Renal cortical epithelial cell (primary cell): ENCODE measurements around the gene NIPAL3. TPM values are rescaled to one million over a fixed set of nuclear protein-coding genes. Genes with fewer than 3 reads are reported as not detected.
A peak's percentile ranks its signal among the peaks of the same experiment; 100 is the strongest.

Experiments
- DNase-seq: peaks from one replicate; pipeline ENCODE4 v3.0.0-alpha.2; 2011; ENCODE audit warnings: low read depth
- total RNA-seq: library from RNA; depleted of rRNA; stranded (reverse); fragments of >200 nt; gene quantifications from 2 replicates; pipeline ENCODE4 v1.2.3, GENCODE V29; 2014

NIPAL3 gene
- total RNA-seq, 1 donor from 2014 or later, result 95.8 TPM

DNA sequence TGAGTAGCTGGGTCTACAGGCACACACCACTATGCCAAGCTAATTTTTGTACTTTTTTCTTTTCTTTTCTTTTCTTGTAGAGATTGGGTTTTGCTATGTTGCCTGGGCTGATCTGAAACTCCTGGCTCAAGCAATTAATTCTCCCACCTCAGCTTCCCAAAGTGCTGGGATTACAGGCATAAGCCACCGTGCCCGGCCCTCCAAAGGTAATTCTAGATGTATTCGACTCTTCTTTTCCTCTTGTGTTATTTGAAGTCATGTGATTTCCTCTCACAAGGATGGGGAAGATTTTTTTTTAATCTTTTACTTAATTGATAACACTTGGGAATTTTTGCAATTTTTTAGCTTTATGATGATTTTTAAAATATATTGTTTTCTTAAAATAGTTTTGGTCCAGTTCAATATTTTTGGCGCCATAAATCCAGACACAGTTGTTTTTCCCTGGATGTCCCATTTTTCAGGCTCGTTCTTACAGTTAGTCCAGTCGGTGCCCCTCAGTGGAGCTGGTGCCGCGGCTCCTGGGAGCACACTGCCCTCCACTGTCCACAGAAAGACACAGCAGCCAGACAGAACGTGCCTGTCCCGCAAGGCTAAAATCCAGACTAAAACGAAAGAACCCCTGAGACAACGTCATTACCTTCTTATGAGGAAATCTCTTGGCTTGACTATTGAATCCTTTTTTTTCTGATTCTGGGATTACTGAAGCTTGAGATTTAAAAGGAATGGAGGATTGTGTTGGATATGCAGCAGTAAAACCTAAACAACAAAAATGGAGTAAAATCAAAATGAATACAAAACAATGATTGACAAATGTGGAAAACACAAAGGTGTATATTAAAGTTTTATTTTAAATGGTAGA lies 24.4 kb upstream of the NIPAL3 start:
- peak; percentile 66 for DNase-seq

- DNase-seq, result peak; percentile 49
These were observed 23.6 kb upstream of the NIPAL3 start for GRCh38 chr1:24391882-24392603.

- no peak for DNase-seq
These were observed 23.0 kb upstream of the NIPAL3 start for GRCh38 chr1:24392604-24392946.

GRCh38 chr1:24392982-24393650 lies 22.5 kb upstream of the NIPAL3 start:
- DNase-seq, result no peak

GRCh38 chr1:24393892-24394291 lies 21.7 kb upstream of the NIPAL3 start:
- DNase-seq, result peak; percentile 82

DNA sequence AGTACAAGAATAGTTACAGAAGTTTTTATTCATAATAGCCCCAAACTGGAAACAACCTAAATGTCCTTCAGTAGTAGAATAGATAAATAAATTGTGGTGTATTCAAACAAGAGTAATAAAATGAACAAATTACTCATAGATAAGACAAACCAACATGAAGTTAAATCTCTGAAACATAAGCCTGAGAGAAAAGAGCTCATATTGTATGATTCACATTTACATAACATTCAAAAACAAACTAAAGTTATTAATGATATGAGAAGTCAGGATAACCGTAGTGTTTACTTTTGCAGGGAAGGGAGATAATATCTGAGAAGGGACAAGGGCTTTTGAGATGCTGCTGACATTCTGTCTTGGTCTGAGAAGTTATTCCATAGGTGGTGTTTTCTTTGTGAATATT lies 15.5 kb upstream of the NIPAL3 start:
- DNase-seq, result no peak

DNA sequence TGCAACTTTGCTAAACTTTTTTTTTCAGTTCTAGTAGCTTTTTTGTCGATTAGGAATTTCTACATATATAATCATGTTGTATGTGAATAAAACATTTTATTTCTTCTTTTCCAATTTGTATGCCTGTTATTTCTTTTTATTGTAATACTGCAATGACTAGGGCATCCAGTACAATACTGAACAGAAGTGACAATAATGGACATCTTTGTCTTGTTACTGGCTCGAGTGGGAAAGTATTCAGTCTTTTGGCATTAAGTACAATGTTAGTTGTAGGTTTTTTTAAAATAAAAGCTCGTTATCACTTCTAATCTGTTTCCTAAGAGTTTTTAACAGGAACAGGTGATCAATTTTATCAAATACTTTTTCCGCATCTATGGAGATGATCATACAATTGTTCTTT lies 11.8 kb upstream of the NIPAL3 start:
- no peak for DNase-seq

GRCh38 chr1:24406788-24407187 lies 8.8 kb upstream of the NIPAL3 start:
- no peak for DNase-seq

DNA sequence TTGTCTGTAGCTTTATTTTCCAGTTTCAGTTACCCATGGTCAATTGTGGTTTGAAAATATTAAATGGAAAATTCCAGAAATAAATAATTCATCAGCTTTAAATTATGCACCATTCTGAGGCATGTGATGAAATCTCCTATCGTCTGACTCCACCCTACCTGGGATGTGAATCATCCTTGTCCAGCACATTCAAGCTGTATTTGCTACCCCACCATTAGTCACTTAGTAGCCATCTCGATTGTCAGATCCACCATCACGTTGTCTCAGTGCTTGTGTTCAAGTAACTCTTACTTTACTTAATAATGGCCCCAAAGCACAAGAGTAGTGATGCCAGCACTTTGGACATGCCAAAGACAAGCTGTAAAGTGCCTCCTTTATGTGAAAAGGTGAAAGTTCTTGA lies 6.1 kb upstream of the NIPAL3 start:
- DNase-seq, result peak; percentile 83

DNA sequence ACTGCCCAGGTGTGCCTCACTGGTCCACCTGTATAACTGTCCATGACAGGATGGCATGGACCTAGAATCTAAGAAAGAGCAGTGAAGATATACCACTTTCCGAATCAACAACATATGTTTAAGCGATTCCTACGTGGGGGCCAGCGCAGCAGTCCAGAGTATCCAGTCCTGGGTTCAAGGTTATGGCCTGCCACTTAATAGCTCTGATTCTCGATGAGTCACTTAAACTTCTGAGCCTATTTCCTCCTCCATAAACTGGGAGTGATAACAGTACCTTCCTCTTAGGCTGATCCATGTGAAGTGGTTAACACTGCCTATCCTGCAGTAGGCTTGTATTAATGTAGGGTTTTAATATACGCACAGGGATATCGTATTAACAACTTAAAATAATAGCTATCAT lies 4.9 kb upstream of the NIPAL3 start:
- no peak for DNase-seq

GRCh38 chr1:24411963-24412362 lies 3.6 kb upstream of the NIPAL3 start:
- peak; percentile 40 for DNase-seq

DNA sequence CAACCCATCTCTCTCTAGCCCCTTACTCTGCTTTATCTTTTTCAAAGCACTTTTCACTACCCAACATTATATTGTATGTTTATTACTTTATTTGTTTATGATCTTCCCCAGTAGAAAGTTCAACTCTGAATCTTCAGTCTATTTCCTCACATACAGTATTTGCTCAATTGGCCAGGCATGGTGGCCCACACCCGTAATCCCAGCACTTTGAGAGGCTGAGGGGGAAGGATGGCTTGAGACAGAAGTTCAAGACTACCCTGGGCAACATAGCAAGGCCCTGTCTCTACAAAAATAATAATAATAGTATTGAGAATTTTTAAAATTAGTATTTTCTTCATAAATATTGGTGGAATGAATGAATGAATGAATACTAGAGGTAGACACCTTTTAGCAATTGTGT lies 3.2 kb upstream of the NIPAL3 start:
- no peak for DNase-seq

GRCh38 chr1:24413350-24414163 lies 2.0 kb upstream of the NIPAL3 start, which contains the start of gene STPG1:
Gene STPG1, minus strand, starts transcription at chr1:24413782. Its CDS starts 12,394 bp downstream, at chr1:24401388.
- peak; percentile 82 for DNase-seq

DNA sequence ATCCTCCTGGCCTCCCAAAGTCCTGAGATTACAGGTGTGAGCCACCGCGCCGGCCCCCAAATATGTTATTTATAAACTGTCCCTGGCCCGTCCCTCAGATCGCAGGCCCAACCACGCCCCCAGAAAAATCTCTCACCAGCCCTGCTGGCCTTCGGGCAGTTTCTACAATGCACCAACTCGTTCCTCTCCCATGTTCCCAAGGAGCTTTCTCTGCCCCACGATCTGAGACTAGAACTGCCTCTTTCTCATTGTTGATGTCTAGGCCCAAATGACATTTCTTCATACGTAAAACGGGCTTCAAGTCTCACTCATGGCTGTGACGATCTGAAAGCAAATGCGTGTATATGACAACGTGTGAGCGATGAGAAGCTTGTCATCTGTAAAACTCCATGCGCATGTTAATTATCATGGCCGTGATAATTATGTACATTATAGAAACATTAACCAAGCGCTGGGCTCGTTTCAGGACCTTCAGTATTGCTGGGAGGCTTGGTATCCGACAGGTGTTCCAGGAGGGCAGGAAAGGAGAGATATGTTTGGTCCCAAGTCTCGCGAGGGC lies 748 bp upstream of the NIPAL3 start:
- DNase-seq, result no peak

- peak; percentile 38 for DNase-seq
These were observed 486 bp downstream of the NIPAL3 start for GRCh38 chr1:24415910-24416665.

- peak; percentile 96 for DNase-seq
These were observed 1.2 kb downstream of the NIPAL3 start for GRCh38 chr1:24416666-24417391.

GRCh38 chr1:24417681-24418080 lies 2.1 kb downstream of the NIPAL3 start:
- DNase-seq, result peak; percentile 68

DNA sequence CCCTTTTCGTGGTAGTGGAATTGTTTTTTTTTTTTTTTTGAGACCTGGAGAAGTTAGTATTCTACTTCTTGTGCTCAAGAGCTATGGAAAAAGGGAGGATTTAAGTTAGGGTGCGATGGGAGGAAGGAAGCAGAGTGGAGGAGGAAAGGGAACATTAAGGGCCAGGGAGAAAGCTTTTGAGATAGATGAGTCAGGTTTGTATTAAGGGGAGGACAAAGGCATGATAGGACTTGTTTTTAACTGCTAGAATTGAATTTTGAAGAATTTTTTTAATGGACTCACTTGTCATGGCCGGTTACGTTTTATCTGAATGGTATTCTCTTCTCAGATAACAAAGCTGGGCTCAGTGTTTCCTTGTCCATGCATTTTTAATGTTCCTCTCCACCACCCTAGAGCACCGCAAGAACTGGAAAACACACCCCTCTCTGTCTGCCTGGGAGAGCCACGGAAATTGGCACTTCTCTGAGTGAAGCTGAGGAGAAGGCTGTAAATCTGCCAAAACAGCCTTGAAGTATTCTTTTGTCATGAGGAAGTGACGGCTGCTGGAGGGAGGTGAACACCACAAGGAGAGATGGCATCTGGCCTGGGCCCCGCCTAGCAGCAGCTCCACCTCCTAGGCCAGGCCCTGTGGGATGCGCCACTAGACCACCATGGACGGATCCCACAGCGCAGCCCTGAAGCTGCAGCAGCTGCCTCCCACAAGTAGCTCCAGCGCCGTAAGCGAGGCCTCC lies 3.5 kb downstream of the NIPAL3 start:
- DNase-seq, result peak; percentile 38

DNA sequence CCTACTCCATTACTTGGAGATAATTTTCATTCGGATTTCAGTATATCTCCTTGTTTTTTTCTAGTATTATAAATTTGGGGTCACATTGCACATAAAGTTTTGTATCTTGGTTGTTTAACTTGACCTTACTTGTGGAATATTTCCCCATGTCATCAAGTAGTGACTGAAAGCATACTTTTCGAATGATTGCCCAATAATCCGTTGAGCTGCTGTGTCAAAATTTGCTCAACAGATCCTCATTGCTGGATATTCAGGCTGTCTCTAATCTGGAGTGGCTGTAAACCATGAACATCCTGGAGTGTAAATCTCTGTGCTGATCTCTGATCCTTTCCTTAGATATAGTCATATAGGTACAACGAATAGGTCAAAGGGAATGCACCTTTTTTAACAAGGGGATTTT lies 4.9 kb downstream of the NIPAL3 start:
- DNase-seq, result no peak
